ENCODE results near the gene IQSEC2.

DNA sequence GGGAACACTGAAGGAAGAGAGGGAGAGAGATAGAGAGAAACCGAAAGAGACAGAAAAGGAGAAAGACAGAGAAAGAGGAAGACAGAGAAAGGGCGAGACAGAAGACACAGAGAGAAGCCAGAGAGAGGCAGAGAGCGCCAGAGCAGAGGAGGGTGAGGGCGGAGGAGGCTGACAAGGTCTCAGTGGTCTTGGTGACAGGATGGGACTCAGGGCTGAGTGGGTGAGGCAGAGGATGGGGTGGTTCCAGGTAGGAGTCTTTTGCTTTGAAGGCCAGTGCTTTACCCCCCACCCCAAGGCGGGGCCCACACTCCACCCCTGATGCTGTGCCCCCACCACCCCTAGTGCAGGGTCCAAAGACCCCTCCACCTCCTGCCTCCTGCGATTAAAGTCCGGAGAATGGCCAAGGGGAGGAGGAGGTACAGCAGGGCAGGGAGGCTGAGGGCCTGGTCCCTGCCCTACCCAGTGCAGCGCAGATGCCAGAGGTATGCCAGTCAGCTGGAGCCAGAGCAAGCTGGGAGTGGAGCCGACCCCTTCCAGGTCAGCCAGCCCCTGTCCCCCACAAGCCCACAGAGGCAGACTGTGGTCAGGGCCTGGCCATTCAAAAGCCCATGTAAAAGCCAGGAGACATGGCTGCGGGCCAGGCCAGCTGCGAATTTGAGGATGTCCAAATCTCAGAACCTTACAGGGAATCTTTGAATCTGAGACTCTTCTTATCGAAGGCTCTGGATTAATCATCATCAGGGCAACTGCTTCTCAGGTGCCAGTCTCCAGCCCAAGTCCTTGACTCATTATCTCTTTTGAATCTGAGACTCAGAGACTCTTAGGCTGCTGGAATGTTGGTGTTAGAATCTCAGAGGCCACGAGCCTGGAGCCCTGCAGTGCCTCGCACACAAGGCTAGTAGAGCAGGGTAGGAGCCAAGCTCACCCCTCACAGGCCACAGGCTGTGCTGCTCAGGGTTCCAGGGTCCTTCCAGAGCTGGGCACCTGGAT, 758 bp downstream of the IQSEC2 start:
- TF ChIP-seq, protein P1, sequence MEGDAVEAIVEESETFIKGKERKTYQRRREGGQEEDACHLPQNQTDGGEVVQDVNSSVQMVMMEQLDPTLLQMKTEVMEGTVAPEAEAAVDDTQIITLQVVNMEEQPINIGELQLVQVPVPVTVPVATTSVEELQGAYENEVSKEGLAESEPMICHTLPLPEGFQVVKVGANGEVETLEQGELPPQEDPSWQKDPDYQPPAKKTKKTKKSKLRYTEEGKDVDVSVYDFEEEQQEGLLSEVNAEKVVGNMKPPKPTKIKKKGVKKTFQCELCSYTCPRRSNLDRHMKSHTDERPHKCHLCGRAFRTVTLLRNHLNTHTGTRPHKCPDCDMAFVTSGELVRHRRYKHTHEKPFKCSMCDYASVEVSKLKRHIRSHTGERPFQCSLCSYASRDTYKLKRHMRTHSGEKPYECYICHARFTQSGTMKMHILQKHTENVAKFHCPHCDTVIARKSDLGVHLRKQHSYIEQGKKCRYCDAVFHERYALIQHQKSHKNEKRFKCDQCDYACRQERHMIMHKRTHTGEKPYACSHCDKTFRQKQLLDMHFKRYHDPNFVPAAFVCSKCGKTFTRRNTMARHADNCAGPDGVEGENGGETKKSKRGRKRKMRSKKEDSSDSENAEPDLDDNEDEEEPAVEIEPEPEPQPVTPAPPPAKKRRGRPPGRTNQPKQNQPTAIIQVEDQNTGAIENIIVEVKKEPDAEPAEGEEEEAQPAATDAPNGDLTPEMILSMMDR (IDR thresholded peaks at IDR 0.05; ENCODE audit: control extremely low read depth in 1 of 3, insufficient read depth in 1 of 3, low read depth in 1 of 3, low read length in 3 of 3): no peak
- TF ChIP-seq, protein P2, sequence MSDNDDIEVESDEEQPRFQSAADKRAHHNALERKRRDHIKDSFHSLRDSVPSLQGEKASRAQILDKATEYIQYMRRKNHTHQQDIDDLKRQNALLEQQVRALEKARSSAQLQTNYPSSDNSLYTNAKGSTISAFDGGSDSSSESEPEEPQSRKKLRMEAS (IDR thresholded peaks at IDR 0.05): no peak
- TF ChIP-seq POLR2A (IDR thresholded peaks at IDR 0.05; ENCODE audit: control extremely low read depth in 1 of 2, low read depth in 2 of 2, low read length in 2 of 2): no peak

All from H1 (cell line).